Measurements from ENCODE around the gene IGLL5.

Gene IGLL5

DNA sequence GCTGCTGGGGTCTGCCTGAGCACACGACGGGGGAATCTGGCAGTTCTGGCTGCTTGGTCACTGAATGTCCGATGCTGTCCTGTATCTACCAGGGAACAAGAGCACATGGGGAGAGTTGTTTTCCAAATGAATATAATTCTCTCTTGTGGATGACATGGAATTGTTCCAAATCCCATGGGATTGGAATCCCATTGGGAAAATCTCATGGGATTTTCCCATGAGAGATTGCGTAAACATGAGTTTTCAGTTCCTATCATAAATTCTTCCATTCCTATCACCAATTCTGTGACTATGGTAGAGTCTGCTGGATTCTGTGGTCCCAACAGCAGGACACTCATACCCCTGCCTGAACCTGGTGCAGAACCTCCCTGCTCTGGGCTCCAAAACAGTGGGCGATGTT is 35.6 kb upstream of the IGLL5 start:
- Histone ChIP-seq H3K27me3 (ENCODE audit: low read depth, low read length) (no peaks in the 10 kb centered on the region), H3K4me3 (ENCODE audit: low read depth in 1 of 2, low read length in 2 of 2) (no peak overlapping the region), H3K4me1 (ENCODE audit: control insufficient read depth in 1 of 2, insufficient read depth in 2 of 2, low read length in 2 of 2) (no peaks in the 10 kb centered on the region), H3K9me3 (ENCODE audit: control insufficient read depth in 1 of 2, low read length in 2 of 2) (no peaks in the 10 kb centered on the region), H3K36me3 (ENCODE audit: control insufficient read depth in 1 of 2, insufficient read depth in 2 of 2, low read length in 2 of 2) (no peaks in the 10 kb centered on the region), H3K27ac (ENCODE audit: low read length) (no peak overlapping the region)

- no peaks in the 10 kb centered on the region for H3K4me1 ChIP-seq (ENCODE audit: control insufficient read depth in 1 of 2, insufficient read depth in 2 of 2, low read length in 2 of 2)
- H3K27ac ChIP-seq (ENCODE audit: low read length), result no peak overlapping the region
- no peaks in the 10 kb centered on the region for H3K27me3 ChIP-seq (ENCODE audit: low read depth, low read length)
Measured at GRCh38 chr22:22853713-22854112, 33.9 kb upstream of the IGLL5 start.

GRCh38 chr22:22854466-22854865 is 33.1 kb upstream of the IGLL5 start:
- H3K4me1 ChIP-seq (ENCODE audit: control insufficient read depth in 1 of 2, insufficient read depth in 2 of 2, low read length in 2 of 2), result no peaks in the 10 kb centered on the region
- no peaks in the 10 kb centered on the region for H3K36me3 ChIP-seq (ENCODE audit: control insufficient read depth in 1 of 2, insufficient read depth in 2 of 2, low read length in 2 of 2)
- H3K9me3 ChIP-seq (ENCODE audit: control insufficient read depth in 1 of 2, low read length in 2 of 2), result no peaks in the 10 kb centered on the region
- no peak overlapping the region for H3K27ac ChIP-seq (ENCODE audit: low read length)
- no peak overlapping the region for H3K4me3 ChIP-seq (ENCODE audit: low read depth in 1 of 2, low read length in 2 of 2)
- H3K27me3 ChIP-seq (ENCODE audit: low read depth, low read length), result no peaks in the 10 kb centered on the region

More at GRCh38 chr22:22853713-22854112, 33.9 kb upstream of the IGLL5 start:
- H3K36me3 ChIP-seq (ENCODE audit: control insufficient read depth in 1 of 2, insufficient read depth in 2 of 2, low read length in 2 of 2), result no peaks in the 10 kb centered on the region
- no peaks in the 10 kb centered on the region for H3K9me3 ChIP-seq (ENCODE audit: control insufficient read depth in 1 of 2, low read length in 2 of 2)
- no peak overlapping the region for H3K4me3 ChIP-seq (ENCODE audit: low read depth in 1 of 2, low read length in 2 of 2)

- no peaks in the 10 kb centered on the region for H3K4me1 ChIP-seq (ENCODE audit: control insufficient read depth in 1 of 2, insufficient read depth in 2 of 2, low read length in 2 of 2)
- no peaks in the 10 kb centered on the region for H3K27me3 ChIP-seq (ENCODE audit: low read depth, low read length)
- H3K9me3 ChIP-seq (ENCODE audit: control insufficient read depth in 1 of 2, low read length in 2 of 2), result no peaks in the 10 kb centered on the region
- H3K4me3 ChIP-seq (ENCODE audit: low read depth in 1 of 2, low read length in 2 of 2), result no peak overlapping the region
- no peak overlapping the region for H3K27ac ChIP-seq (ENCODE audit: low read length)
- H3K36me3 ChIP-seq (ENCODE audit: control insufficient read depth in 1 of 2, insufficient read depth in 2 of 2, low read length in 2 of 2), result no peaks in the 10 kb centered on the region
Measured at GRCh38 chr22:22855085-22855484, 32.5 kb upstream of the IGLL5 start.

DNA sequence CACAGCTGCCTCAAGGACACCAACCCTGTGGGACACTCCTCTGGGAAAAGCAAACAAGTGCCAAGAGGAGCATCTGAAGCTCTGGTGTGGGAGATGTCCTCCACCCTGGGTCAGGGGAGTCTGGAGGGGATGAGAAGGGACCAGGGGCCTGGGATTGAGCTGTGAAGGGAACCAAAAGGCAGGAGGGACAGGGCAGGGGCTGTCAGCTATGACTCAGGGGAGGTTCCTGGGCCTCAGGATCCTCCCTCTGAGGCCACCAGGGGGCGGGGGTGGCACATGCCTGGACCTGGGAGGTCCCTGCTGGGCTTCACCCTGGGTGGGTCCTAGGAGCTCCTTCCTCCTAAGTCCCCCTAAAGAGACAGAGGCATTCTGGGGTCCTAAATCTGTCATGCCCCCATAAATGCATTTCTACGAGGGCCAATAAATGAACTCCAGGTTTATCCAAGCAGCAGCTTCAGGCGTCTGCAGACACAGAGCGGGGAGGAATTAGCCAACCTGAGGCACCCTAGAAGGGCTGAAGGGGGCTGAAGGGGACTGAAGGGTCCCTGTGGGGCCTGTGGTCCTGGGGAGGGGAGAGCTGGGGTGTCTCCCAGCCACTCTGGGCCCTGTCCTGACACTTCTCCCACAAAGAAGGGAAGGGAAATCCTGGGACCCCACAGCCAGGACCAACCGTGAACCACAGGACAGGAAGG is 31.9 kb upstream of the IGLL5 start:
- Histone ChIP-seq H3K4me1 (ENCODE audit: control insufficient read depth in 1 of 2, insufficient read depth in 2 of 2, low read length in 2 of 2) (no peaks in the 10 kb centered on the region), H3K27ac (ENCODE audit: low read length) (no peak overlapping the region), H3K36me3 (ENCODE audit: control insufficient read depth in 1 of 2, insufficient read depth in 2 of 2, low read length in 2 of 2) (no peaks in the 10 kb centered on the region), H3K9me3 (ENCODE audit: control insufficient read depth in 1 of 2, low read length in 2 of 2) (no peaks in the 10 kb centered on the region), H3K27me3 (ENCODE audit: low read depth, low read length) (no peaks in the 10 kb centered on the region), H3K4me3 (ENCODE audit: low read depth in 1 of 2, low read length in 2 of 2) (no peak overlapping the region)

GRCh38 chr22:22856364-22856763 is 31.3 kb upstream of the IGLL5 start:
- Histone ChIP-seq H3K4me1 (ENCODE audit: control insufficient read depth in 1 of 2, insufficient read depth in 2 of 2, low read length in 2 of 2) (no peaks in the 10 kb centered on the region), H3K9me3 (ENCODE audit: control insufficient read depth in 1 of 2, low read length in 2 of 2) (no peaks in the 10 kb centered on the region), H3K27me3 (ENCODE audit: low read depth, low read length) (no peaks in the 10 kb centered on the region)

DNA sequence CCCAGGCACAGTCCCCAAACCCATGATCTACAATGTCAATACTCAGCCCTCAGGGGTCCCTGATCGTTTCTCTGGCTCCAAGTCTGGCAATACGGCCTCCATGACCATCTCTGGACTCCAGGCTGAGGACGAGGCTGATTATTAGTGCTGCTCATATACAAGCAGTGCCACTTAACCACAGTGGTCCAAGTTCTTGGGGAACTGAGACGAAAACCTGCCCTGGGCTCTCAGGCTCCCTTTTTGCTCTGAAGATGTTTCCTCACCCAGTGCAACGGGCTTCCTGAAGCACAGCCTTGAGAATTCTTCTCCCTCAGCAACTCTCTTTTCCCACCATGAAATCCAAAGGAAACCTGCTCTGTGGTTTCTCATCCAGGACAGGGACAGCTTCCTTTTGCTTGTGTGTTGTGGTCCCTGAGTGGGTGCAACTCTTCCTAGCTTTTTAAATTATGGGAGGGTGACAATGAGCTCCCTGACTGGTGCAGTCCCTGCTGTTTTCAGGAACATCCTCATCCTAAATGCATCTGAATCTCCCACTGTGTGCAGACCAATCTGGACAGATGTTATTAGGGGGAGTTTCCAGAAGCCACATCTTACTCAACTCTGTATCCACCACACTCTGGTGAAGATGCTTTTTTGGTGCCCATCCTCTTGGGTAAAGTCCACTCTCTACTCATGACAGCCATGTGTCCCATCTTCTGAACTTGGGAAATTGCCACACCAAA is 30.6 kb upstream of the IGLL5 start:
- H3K4me3 ChIP-seq (ENCODE audit: low read depth in 1 of 2, low read length in 2 of 2), result no peak overlapping the region
- no peaks in the 10 kb centered on the region for H3K36me3 ChIP-seq (ENCODE audit: control insufficient read depth in 1 of 2, insufficient read depth in 2 of 2, low read length in 2 of 2)
- no peaks in the 10 kb centered on the region for H3K9me3 ChIP-seq (ENCODE audit: control insufficient read depth in 1 of 2, low read length in 2 of 2)

More at GRCh38 chr22:22856364-22856763, 31.3 kb upstream of the IGLL5 start:
- H3K4me3 ChIP-seq (ENCODE audit: low read depth in 1 of 2, low read length in 2 of 2), result no peak overlapping the region
- H3K36me3 ChIP-seq (ENCODE audit: control insufficient read depth in 1 of 2, insufficient read depth in 2 of 2, low read length in 2 of 2), result no peaks in the 10 kb centered on the region
- no peak overlapping the region for H3K27ac ChIP-seq (ENCODE audit: low read length)

DNA sequence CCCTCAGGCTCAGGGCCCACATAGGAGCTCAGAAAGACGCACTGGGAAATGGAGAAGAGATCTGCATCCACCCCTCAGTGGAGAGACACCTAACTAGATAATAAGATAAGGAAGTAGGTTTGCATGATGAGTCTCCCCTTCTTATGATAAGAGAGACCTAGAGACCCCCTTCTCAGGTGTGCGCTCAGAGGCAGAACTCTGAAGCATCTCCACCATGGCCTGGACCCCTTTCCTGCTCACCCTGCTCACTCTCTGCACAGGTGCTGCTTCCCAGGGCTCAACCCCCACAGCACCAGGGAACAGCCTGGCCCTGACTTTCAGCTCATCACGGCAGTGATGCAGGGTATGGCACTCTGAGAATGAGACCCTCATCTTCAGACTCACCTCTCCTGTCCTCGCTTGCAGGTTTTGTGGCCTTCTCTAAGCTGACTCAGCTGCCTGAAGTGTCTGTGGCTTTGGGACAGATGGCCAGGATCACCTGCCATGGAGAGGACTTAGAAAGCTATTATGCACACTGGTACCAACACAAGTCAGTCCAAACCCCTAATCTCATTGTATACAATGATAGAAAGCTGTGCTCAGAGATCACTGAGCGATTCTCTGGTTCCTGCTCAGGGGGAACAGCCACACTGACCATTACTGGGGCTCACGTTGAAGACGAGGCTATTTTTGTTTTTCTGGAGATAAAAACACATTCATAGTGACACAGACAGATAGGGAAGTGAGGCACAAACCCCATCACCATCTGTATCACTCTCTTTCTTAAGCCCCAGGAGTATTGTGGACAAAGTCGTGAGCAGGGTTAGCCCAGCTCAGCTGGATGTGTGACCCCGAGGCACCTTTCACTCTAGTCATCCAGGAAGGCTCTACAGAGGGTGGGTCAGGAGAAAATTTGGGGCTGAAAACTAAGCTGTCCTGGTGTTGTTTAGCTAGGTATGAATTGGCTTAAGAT is 29.7 kb upstream of the IGLL5 start:
- H3K27me3 ChIP-seq (ENCODE audit: low read depth, low read length), result no peaks in the 10 kb centered on the region
- no peak overlapping the region for H3K4me3 ChIP-seq (ENCODE audit: low read depth in 1 of 2, low read length in 2 of 2)
- H3K4me1 ChIP-seq (ENCODE audit: control insufficient read depth in 1 of 2, insufficient read depth in 2 of 2, low read length in 2 of 2), result no peaks in the 10 kb centered on the region
- H3K27ac ChIP-seq (ENCODE audit: low read length), result no peak overlapping the region
- no peaks in the 10 kb centered on the region for H3K9me3 ChIP-seq (ENCODE audit: control insufficient read depth in 1 of 2, low read length in 2 of 2)
- no peaks in the 10 kb centered on the region for H3K36me3 ChIP-seq (ENCODE audit: control insufficient read depth in 1 of 2, insufficient read depth in 2 of 2, low read length in 2 of 2)

More for the DNA sequence above, 30.6 kb upstream of the IGLL5 start:
- H3K4me1 ChIP-seq (ENCODE audit: control insufficient read depth in 1 of 2, insufficient read depth in 2 of 2, low read length in 2 of 2), result no peaks in the 10 kb centered on the region
- no peaks in the 10 kb centered on the region for H3K27me3 ChIP-seq (ENCODE audit: low read depth, low read length)
- H3K27ac ChIP-seq (ENCODE audit: low read length), result no peak overlapping the region

GRCh38 chr22:22858559-22858937 is 29.1 kb upstream of the IGLL5 start:
- no peaks in the 10 kb centered on the region for H3K4me1 ChIP-seq (ENCODE audit: control insufficient read depth in 1 of 2, insufficient read depth in 2 of 2, low read length in 2 of 2)
- no peaks in the 10 kb centered on the region for H3K27me3 ChIP-seq (ENCODE audit: low read depth, low read length)
- H3K36me3 ChIP-seq (ENCODE audit: control insufficient read depth in 1 of 2, insufficient read depth in 2 of 2, low read length in 2 of 2), result no peaks in the 10 kb centered on the region
- H3K9me3 ChIP-seq (ENCODE audit: control insufficient read depth in 1 of 2, low read length in 2 of 2), result no peaks in the 10 kb centered on the region
- H3K27ac ChIP-seq (ENCODE audit: low read length), result no peak overlapping the region
- no peak overlapping the region for H3K4me3 ChIP-seq (ENCODE audit: low read depth in 1 of 2, low read length in 2 of 2)

- Histone ChIP-seq H3K4me1 (ENCODE audit: control insufficient read depth in 1 of 2, insufficient read depth in 2 of 2, low read length in 2 of 2) (peaks cover 0 to 4% of the 10 kb centered on the region in 2 donors), H3K9me3 (ENCODE audit: control insufficient read depth in 1 of 2, low read length in 2 of 2) (no peaks in the 10 kb centered on the region), H3K27me3 (ENCODE audit: low read depth, low read length) (no peaks in the 10 kb centered on the region), H3K36me3 (ENCODE audit: control insufficient read depth in 1 of 2, insufficient read depth in 2 of 2, low read length in 2 of 2) (no peaks in the 10 kb centered on the region), H3K4me3 (ENCODE audit: low read depth in 1 of 2, low read length in 2 of 2) (no peak overlapping the region), H3K27ac (ENCODE audit: low read length) (no peak overlapping the region)
Measured at GRCh38 chr22:22863001-22863400, 24.6 kb upstream of the IGLL5 start.
